ENCODE measurements around the gene NR2F2. TPM values are rescaled to one million over a fixed set of nuclear protein-coding genes. Genes with fewer than 3 reads are reported as not detected.

Gene NR2F2
- total RNA-seq, 4 donors from 2014 or later = 4.3 to 14.6 (median 9.3) TPM

DNA sequence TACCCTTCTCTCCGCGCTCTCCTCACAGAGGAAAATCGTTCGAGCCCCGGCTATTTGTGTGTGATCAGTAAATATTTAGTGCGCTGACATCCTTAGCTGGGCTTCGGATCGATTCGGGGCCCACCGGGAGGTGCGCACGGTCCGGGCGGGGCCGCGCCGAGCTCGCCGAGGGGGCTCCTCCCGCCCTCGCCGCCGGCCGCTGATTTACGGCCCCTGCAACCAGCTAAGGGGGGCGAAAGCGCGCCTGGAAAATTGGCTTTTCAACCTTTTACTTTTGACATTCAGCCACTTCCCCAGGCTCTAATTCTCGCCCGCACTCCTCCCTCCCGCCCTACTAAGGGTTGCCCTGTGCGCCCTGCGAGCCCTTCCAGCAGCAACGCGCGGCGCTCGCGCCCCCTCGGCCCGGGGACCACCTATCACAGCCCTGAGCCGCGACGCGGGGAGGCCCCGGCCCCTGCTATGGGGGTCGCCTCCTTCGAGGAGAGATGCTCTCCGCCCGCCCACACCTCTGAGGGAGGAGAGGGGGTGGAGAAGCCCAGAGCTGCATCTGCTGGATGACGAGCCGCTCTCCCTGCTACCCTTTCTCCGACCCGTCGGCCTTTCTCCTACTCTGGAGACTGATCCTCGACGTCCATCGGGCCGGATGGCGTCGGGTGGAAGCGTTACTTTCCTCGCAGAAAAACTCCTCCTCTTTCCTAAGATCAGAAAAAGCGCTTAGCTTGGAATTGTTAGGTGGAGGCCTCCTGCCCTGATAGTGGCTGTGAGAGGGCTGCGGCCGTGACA, 7.8 kb upstream of the NR2F2 start:
- peak overlapping the region; percentile 86 to 93 (median 89) for H3K27ac ChIP-seq
- in situ Hi-C loops (cut with MboI; ENCODE audit: low sequenced_read_pairs in 4 of 4) (loop anchor here in 1 of 4 donors (25.0 kb wide), 1 partner anchor 1060 kb away; no protein-coding TSS in a partner anchor), intact Hi-C loops (cut with DNase I; ENCODE audit: low total_unique reads) (loop anchor here (5.0 to 10.0 kb wide), 3 partner anchors 468 to 995 kb away; no protein-coding TSS in a partner anchor)
- ATAC-seq (no peak), DNase-seq (no peak)
- no peaks in the 10 kb centered on the region for H3K9me3 ChIP-seq
- TF ChIP-seq, protein P1, sequence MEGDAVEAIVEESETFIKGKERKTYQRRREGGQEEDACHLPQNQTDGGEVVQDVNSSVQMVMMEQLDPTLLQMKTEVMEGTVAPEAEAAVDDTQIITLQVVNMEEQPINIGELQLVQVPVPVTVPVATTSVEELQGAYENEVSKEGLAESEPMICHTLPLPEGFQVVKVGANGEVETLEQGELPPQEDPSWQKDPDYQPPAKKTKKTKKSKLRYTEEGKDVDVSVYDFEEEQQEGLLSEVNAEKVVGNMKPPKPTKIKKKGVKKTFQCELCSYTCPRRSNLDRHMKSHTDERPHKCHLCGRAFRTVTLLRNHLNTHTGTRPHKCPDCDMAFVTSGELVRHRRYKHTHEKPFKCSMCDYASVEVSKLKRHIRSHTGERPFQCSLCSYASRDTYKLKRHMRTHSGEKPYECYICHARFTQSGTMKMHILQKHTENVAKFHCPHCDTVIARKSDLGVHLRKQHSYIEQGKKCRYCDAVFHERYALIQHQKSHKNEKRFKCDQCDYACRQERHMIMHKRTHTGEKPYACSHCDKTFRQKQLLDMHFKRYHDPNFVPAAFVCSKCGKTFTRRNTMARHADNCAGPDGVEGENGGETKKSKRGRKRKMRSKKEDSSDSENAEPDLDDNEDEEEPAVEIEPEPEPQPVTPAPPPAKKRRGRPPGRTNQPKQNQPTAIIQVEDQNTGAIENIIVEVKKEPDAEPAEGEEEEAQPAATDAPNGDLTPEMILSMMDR (IDR thresholded peaks at IDR 0.05 in 4 of 5, conservative IDR thresholded peaks at IDR 0.05 in 1 of 5) = no peak
- no peak for TF ChIP-seq POLR2A (IDR thresholded peaks at IDR 0.05)
- peak overlapping the region; percentile 46 to 71 (median 58) for H3K4me3 ChIP-seq
- H3K27me3 ChIP-seq = peaks cover 51 to 52% (median 52%) of the 10 kb centered on the region in 3 donors
- H3K4me1 ChIP-seq = peaks cover 16 to 17% of the 10 kb centered on the region in 2 donors
- no peaks in the 10 kb centered on the region for H3K36me3 ChIP-seq

DNA sequence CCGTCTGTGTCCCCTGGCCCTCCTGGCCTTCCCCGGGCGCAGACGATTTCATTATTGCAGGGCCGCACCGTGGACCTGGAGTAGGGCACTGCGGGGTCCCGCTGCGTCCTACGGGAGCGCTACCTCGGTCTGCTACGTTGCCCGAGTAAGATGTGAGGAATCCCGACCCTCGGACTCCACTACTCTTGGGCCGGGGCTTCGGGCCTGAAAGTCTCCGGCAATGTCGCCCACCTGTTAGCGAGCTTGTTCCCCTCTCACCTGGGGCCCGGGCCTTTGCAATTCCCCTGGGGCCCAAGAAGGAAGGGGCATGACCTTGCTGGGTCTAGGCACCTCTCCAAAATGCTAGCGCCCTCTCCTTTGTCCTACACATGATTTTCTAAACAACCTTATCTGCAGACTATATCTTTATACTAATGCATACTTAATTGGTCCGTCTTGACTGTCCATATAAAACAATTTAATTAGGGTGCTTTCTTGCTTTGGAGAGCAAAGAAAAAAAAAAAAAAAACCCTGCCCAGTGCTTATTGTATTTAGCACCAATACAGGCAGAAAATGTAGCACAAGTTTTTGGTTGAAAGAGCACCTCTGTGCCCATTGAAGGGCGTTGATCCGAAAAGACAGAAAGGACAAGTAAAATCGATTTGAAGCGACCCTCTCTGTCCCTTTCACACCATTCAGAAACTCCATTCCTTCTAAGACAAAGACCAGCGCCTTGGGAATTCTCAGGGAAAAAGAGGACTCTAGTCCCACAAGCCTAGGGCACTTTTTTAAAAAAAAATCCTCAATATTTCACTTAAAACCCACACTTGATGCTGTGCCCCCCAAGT, 7.0 kb upstream of the NR2F2 start:
- H3K4me3 ChIP-seq = peak overlapping the region in 3 of 4 donors; percentile 64 to 71 (median 65)

DNA sequence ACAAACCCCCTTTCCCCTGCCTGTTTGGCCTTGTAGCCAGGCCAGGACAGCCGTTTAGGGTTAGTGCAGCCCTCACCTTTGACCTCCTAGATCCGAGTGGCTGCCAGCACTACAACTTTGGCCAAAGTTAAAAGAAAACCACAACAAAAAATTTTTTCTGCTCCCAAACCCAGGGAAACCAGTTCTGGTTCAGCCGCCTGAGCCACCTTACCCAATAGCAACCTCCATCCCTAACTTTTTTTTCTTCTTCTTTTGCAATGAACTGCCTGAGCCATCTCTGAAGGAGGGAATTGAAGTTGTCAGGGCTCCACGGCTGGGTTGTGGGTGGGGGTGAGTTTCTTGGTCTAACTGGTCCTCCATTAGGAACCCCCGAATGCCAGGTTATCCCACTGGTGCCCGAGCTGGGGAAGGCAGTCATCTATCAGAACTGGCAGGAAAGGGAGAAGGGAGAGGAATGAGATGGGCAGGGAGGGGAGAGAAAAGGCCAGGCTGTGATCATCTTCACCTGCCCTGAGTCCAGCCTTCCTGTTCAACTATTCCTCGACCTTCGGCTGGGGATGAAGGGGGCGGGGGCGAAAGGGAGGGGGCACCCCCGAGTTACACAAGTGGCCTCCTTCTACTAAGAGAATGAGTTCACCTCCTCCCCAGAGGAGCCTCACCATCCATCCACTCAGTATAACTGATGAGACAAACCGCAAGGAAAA, 6.2 kb upstream of the NR2F2 start:
- Histone ChIP-seq H3K27ac (peak overlapping the region; percentile 86 to 93 (median 89)), H3K36me3 (no peaks in the 10 kb centered on the region), H3K9me3 (no peaks in the 10 kb centered on the region), H3K27me3 (peaks cover 37 to 43% (median 41%) of the 10 kb centered on the region in 3 donors), H3K4me1 (peaks cover 5 to 10% of the 10 kb centered on the region in 2 donors), H3K4me3 (peak overlapping the region in 3 of 4 donors; percentile 63 to 71 (median 64))
- TF ChIP-seq, protein P1 (IDR thresholded peaks at IDR 0.05 in 4 of 5, conservative IDR thresholded peaks at IDR 0.05 in 1 of 5) = no peak
- TF ChIP-seq POLR2A (IDR thresholded peaks at IDR 0.05) = no peak
- intact Hi-C loops (cut with DNase I; ENCODE audit: low total_unique reads) = loop anchor here (5.0 to 10.0 kb wide), 3 partner anchors 470 to 997 kb away; no protein-coding TSS in a partner anchor
- DNase-seq (no peak), ATAC-seq (no peak)
- in situ Hi-C loops (cut with MboI; ENCODE audit: low sequenced_read_pairs in 4 of 4) = loop anchor here in 1 of 4 donors (25.0 kb wide), 1 partner anchor 1062 kb away; no protein-coding TSS in a partner anchor

More for the DNA sequence above, 7.0 kb upstream of the NR2F2 start:
- Histone ChIP-seq H3K36me3 (no peaks in the 10 kb centered on the region), H3K9me3 (no peaks in the 10 kb centered on the region), H3K27ac (peak overlapping the region; percentile 86 to 93 (median 89)), H3K27me3 (peaks cover 43 to 51% (median 44%) of the 10 kb centered on the region in 3 donors), H3K4me1 (peaks cover 10% of the 10 kb centered on the region in 2 donors)
- in situ Hi-C loops (cut with MboI; ENCODE audit: low sequenced_read_pairs in 4 of 4) (loop anchor here in 1 of 4 donors (25.0 kb wide), 1 partner anchor 1061 kb away; no protein-coding TSS in a partner anchor), intact Hi-C loops (cut with DNase I; ENCODE audit: low total_unique reads) (loop anchor here (5.0 to 10.0 kb wide), 3 partner anchors 469 to 996 kb away; no protein-coding TSS in a partner anchor)
- DNase-seq (no peak), ATAC-seq (no peak)
- TF ChIP-seq POLR2A (IDR thresholded peaks at IDR 0.05) = no peak
- TF ChIP-seq, protein P1 (IDR thresholded peaks at IDR 0.05 in 4 of 5, conservative IDR thresholded peaks at IDR 0.05 in 1 of 5) = no peak
